Heart left ventricle (tissue), 13 donors: ENCODE data around the gene CCN5.

Experiments
- CTCF ChIP-seq, 12 donors: fragments of 200-600 bp; sonication (generic) in 4 of 12; IDR thresholded peaks; one replicate each; pipeline versions ENCODE4 v1.5.0 to v1.8.0; 2018 to 2022; ENCODE audit warnings: antibody characterized with exemption in 12 of 12, mild to moderate bottlenecking in 5 of 12
- POLR2A ChIP-seq, 2 donors: fragments of 450-650 bp; IDR thresholded peaks; one replicate each; pipeline ENCODE4 v1.6.1; 2017; ENCODE audit warnings: antibody characterized with exemption in 2 of 2, mild to moderate bottlenecking in 2 of 2, moderate library complexity in 2 of 2
- donor health status: ischemic (EF 13 %, LVEDD 7.1; RV severe dilation, severe dysfunction).
- donor health status: DM: no; HTN: yes; CAD: no.
- donor health status: DM: no; HTN: no; CAD: no.
- donor health status: ischemic (EF 25% LVEDD 6.9; RV normal size, moderate dysfunction).
- donor health status: ischemic (EF 25% LVEDD 5.7; RV mildly dilated, moderate dysfunction).
- donor health status: ischemic (EF 35%, LVEDD 5.7; RV mildly dilated, moderate dysfunction).
- donor health status: nonischemic (EF 11% LVEDD 7.7; RV severe dilation, severe dysfunction).
- donor health status: DM: yes; HTN: yes; CAD: no.
- donor health status: PGD.
- donor health status: ischemic (EF 29% LVEDD 5.4; RV normal size, mild dysfunction).
- donor health status: nonischemic (EF 23%, LVEDD 6.1; RV moderate dilation, normal function).

GRCh38 chr20:44709380-44709779, 5.8 kb upstream of the CCN5 start:
- no peak for TF ChIP-seq CTCF (IDR thresholded peaks at IDR 0.05)
- TF ChIP-seq POLR2A (IDR thresholded peaks at IDR 0.05) = no peak
